H1 (cell line): ENCODE measurements around the gene MYOC. TPM values are rescaled to one million over a fixed set of nuclear protein-coding genes. Genes with fewer than 3 reads are reported as not detected.

Experiments used
- CHD7 ChIP-seq: fragments of 300-600 bp; sonication (generic); IDR thresholded peaks from 2 replicates; pipeline ENCODE4 v1.7.1; 2012; ENCODE audit warnings: low read length, moderate library complexity, mild to moderate bottlenecking, inconsistent platforms; ENCODE audit not compliant: insufficient replicate concordance
- CTBP2 ChIP-seq: IDR thresholded peaks from 2 replicates; pipeline ENCODE4 v1.7.0; 2011; ENCODE audit warnings: borderline replicate concordance, mild to moderate bottlenecking, moderate library complexity, mixed read lengths, low read length; ENCODE audit not compliant: insufficient read depth, insufficient read length
- polyA plus RNA-seq, 7 experiments: library from polyadenylated mRNA; depleted of rRNA in 3 of 7; stranded (reverse) in 5 of 7; unstranded in 2 of 7; fragments of >200 nt in 5 of 7; fragments of 200-250 nt in 2 of 7; gene quantifications; 1 replicate in 5 of 7; 2 replicates in 1 of 7; 4 replicates in 1 of 7; pipeline versions ENCODE4 v1.2.1 to v1.2.3, GENCODE V29; 2011 to 2013; ENCODE audit warnings: missing spikeins in 2 of 7, mixed read lengths in 2 of 7
- total RNA-seq: library from RNA; stranded (reverse); fragmentation: NEBNext Ultra II Directional; extraction: Animal tissue kit (Norgen Biotek cat#: 25700); gene quantifications from 2 replicates; pipeline ENCODE4 v1.2.1, GENCODE V29; 2021

Gene MYOC
- total and polyA plus RNA-seq, 2 of the 8 experiments (the other 6 are each of a cell fraction or from before 2014, with no cell fraction given) = not detected

- TF ChIP-seq CHD7 (no peak), CTBP2 (no peak)
- TF ChIP-seq, all 59 proteins: peak for 0
Observed at GRCh38 chr1:171625225-171625624, 27.3 kb downstream of the MYOC start (continued).
